Measurements from ENCODE around the gene TMEM250. TPM values are rescaled to one million over a fixed set of nuclear protein-coding genes. Genes with fewer than 3 reads are reported as not detected.
A peak's percentile ranks its signal among the peaks of the same experiment; 100 is the strongest.

The TMEM250 gene
- total and polyA plus RNA-seq, 2 experiments from 2014 or later, result 25.6 to 29.3 TPM

DNA sequence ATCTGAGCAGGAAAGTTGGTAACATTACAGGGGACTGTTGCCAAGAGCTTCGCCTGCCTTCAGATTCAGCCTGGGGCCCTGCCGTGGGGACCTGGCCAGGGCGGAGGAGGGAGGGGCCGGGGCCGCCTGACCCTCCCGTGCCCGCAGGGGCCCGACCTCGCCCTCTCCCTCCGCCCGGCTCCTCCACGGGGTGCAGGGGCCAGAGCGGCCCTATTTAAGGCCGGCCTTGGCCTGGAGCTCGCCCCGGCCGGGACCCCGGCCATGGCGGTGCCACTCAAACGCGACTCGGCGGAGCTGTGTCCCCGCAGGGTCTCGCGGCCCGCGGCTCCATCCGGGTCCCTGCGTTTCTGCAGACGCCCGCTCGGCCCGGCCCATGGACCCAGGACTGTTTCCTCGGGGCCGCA lies 757 bp downstream of the TMEM250 start:
- Histone ChIP-seq H3K27me3 (no peaks in the 10 kb centered on the region), H3K9me3 (ENCODE audit: low read depth) (no peaks in the 10 kb centered on the region), H3K4me3 (peak overlapping the region; percentile 74), H3K36me3 (peaks cover 3% of the 10 kb centered on the region), H3K27ac (peak overlapping the region; percentile 92), H3K4me1 (ENCODE audit: low read depth) (peaks cover 13% of the 10 kb centered on the region)
- TF ChIP-seq, protein P1, sequence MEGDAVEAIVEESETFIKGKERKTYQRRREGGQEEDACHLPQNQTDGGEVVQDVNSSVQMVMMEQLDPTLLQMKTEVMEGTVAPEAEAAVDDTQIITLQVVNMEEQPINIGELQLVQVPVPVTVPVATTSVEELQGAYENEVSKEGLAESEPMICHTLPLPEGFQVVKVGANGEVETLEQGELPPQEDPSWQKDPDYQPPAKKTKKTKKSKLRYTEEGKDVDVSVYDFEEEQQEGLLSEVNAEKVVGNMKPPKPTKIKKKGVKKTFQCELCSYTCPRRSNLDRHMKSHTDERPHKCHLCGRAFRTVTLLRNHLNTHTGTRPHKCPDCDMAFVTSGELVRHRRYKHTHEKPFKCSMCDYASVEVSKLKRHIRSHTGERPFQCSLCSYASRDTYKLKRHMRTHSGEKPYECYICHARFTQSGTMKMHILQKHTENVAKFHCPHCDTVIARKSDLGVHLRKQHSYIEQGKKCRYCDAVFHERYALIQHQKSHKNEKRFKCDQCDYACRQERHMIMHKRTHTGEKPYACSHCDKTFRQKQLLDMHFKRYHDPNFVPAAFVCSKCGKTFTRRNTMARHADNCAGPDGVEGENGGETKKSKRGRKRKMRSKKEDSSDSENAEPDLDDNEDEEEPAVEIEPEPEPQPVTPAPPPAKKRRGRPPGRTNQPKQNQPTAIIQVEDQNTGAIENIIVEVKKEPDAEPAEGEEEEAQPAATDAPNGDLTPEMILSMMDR (IDR thresholded peaks at IDR 0.05; ENCODE audit: low read depth, low read length), result no peak
- no peak for DNase-seq (ENCODE audit: low read depth in 1 of 2, low spot score in 1 of 2)

DNA sequence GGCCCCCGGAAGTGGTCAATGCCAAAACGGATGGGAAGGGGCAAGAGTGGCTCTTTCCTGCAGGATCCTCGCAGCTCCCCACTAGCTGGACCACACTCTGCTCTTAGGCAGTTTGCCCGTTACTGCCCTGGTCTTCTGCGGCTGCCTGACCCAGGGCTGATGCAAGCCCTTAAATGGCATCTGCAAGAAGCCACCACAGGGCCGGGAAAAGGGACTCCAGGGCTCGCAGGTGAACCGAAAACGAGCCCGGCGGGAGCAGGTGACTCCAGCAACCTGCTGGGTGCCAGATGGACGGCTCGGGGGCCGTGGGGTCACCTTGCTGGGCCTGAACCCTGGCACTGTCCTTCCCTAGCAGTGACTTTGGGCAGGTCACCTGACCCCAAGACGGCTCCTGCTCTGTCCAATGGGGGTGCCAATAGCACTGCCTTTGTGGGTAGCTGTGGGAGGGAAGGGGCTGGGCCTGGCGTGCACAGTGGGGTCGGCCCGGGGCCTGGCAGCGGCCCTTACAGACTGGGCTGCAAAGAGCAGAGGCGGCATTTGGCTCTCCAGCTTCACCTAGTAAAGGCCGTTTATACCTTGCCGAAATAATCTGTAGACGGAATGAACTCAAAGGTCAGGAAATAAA lies 1.3 kb downstream of the TMEM250 start:
- Histone ChIP-seq H3K4me1 (ENCODE audit: low read depth) (peaks cover 13% of the 10 kb centered on the region), H3K36me3 (peaks cover 3% of the 10 kb centered on the region), H3K4me3 (peak overlapping the region; percentile 74), H3K27ac (peak overlapping the region; percentile 92), H3K27me3 (no peaks in the 10 kb centered on the region), H3K9me3 (ENCODE audit: low read depth) (no peaks in the 10 kb centered on the region)
- DNase-seq (ENCODE audit: low read depth in 1 of 2, low spot score in 1 of 2), result peak in 1 of 2 donors; percentile 19
- TF ChIP-seq, protein P1 (IDR thresholded peaks at IDR 0.05; ENCODE audit: low read depth, low read length), result no peak

DNA sequence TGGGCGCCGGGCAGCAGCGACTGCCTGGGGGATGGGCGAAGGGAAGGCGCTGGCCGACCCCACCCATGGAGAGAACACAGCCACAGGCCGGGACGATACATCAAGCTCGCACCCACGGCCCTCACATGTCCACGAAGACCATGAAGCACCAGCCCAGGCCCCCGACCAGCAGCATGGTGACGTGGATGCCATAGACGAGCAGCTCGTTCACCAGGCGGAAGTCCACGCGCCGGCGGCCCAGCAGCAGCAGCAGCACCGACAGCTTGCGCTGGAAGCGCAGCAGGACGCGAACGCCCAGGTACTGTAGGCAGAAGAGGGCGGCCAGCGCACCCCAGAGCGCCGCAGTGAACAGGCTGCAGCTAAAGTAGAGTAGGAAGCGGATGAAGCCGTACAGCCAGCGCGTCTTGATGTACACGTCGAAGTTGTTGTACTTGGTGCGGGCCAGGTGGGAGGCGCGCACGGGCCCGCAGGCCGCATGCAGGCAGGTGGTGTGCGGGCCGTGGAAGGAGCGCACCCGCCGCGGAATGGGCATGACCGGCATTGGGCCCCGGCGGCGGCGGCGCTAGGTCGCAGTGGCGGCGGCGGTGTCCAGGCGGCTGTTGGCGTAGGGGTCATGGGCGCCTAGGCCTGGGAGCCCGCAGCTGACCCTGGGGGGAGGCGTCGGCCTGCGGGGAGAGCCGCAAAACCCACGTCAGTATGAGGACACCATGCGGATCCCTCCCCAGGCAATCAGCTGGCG lies 2.1 kb downstream of the TMEM250 start:
- H3K27ac ChIP-seq, result peak overlapping the region; percentile 92
- DNase-seq (ENCODE audit: low read depth in 1 of 2, low spot score in 1 of 2), result no peak
- H3K4me3 ChIP-seq, result no peak overlapping the region
- H3K4me1 ChIP-seq (ENCODE audit: low read depth), result peaks cover 13% of the 10 kb centered on the region
- H3K9me3 ChIP-seq (ENCODE audit: low read depth), result no peaks in the 10 kb centered on the region
- TF ChIP-seq, protein P1 (IDR thresholded peaks at IDR 0.05; ENCODE audit: low read depth, low read length), result no peak
- no peaks in the 10 kb centered on the region for H3K27me3 ChIP-seq
- peaks cover 3% of the 10 kb centered on the region for H3K36me3 ChIP-seq

DNA sequence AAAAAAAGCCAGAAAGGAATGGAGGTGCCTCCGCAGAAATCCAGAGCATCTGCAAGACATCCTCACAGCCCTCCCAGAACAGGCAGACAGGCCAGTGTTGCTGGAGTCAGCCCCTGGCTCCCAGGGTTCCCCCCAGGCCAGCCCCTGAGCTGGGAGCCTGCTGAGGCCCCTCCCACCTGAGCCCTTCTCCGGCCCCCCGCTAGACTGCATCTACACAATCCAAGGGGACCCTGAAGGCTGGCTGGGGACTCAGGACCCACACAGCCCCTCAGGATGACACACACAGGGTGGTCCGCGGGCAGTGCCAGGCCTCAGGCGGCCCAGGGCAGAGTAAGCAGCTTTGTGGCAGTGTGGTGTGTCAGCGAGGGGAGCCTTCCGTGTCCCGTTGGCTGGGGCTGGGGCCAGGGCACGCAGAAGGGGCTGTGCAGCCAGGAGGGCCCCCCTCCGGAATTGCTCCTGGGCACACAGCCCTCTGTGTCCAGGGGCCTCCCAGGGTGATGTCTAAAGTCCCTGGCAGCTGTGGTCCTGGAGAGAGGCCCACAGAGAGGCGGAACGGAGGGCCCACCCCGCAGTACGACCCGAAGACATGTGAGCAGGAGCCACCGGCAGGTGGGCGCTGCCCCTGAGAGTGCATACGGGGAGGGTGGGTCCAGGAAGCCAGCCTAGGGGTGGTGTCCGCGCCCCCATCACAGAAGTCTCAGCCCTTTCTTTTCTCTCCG lies 2.9 kb downstream of the TMEM250 start:
- no peaks in the 10 kb centered on the region for H3K27me3 ChIP-seq
- H3K4me1 ChIP-seq (ENCODE audit: low read depth), result peaks cover 13% of the 10 kb centered on the region
- H3K4me3 ChIP-seq, result no peak overlapping the region
- no peak for DNase-seq (ENCODE audit: low read depth in 1 of 2, low spot score in 1 of 2)
- peaks cover 3% of the 10 kb centered on the region for H3K36me3 ChIP-seq
- H3K27ac ChIP-seq, result no peak overlapping the region
- TF ChIP-seq, protein P1 (IDR thresholded peaks at IDR 0.05; ENCODE audit: low read depth, low read length), result no peak
- no peaks in the 10 kb centered on the region for H3K9me3 ChIP-seq (ENCODE audit: low read depth)

DNA sequence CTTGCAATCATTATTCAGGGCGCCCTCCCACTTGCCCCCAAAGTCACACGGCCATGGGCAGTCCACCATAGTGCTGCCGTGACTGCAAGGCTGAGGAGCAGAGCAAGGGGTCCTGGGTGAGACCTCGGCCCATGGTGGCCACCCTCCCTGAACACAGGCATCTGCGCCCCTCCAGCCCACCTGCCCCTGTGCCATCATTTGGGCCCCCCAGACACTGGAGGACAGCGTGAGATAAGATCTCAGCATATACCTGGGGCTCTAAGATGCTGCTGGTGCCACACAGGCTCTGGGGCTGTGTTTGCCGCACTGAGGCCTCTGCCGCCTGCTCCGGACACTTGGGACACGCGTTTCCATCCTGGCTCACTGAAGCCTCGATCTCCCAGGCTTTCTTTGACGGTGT lies 3.5 kb downstream of the TMEM250 start:
- Histone ChIP-seq H3K36me3 (peaks cover 3% of the 10 kb centered on the region), H3K9me3 (ENCODE audit: low read depth) (no peaks in the 10 kb centered on the region), H3K4me1 (ENCODE audit: low read depth) (peaks cover 14% of the 10 kb centered on the region), H3K4me3 (no peak overlapping the region), H3K27me3 (no peaks in the 10 kb centered on the region), H3K27ac (no peak overlapping the region)
- TF ChIP-seq, protein P1 (IDR thresholded peaks at IDR 0.05; ENCODE audit: low read depth, low read length), result no peak
- no peak for DNase-seq (ENCODE audit: low read depth in 1 of 2, low spot score in 1 of 2)

Measured in cardiac muscle cell (in vitro differentiated cells and primary cell).